GM19023 (cell line): ENCODE results near the gene MRI1.

ENCODE experiments used
- ATAC-seq: cut with Tn5 transposase; IDR thresholded peaks from one replicate; pipeline ENCODE4 v1.9.1; 2021; ENCODE audit warnings: mild to moderate bottlenecking, moderate library complexity; ENCODE audit not compliant: unreplicated experiment

MRI1 gene

GRCh38 chr19:13817615-13818371, 53.5 kb downstream of the MRI1 start:
- ATAC-seq, result no peak

- ATAC-seq, result no peak
Measured at GRCh38 chr19:13819238-13819637, 54.9 kb downstream of the MRI1 start.

GRCh38 chr19:13821292-13821691, 57.0 kb downstream of the MRI1 start:
- no peak for ATAC-seq

GRCh38 chr19:13823256-13823655, 58.9 kb downstream of the MRI1 start:
- ATAC-seq, result no peak
